Inflammatory macrophage treated with lipopolysaccharide for 4 hours (primary cell): Measurements from ENCODE around the gene RAD9A.

ENCODE experiments used
- DNase-seq: peaks from one replicate; pipeline ENCODE4 v3.0.0-alpha.2; 2020

The RAD9A gene

GRCh38 chr11:67357831-67358670 lies 33.7 kb upstream of the RAD9A start:
- no peak for DNase-seq

GRCh38 chr11:67364169-67364568 lies 27.6 kb upstream of the RAD9A start:
- DNase-seq: no peak

- DNase-seq: no peak
Observed at GRCh38 chr11:67364783-67365722, 26.7 kb upstream of the RAD9A start.

- no peak for DNase-seq
Observed at GRCh38 chr11:67365736-67366444, 25.9 kb upstream of the RAD9A start.

GRCh38 chr11:67366546-67366945 lies 25.2 kb upstream of the RAD9A start:
- DNase-seq: no peak

GRCh38 chr11:67366961-67367760 lies 24.6 kb upstream of the RAD9A start:
- DNase-seq: no peak

- no peak for DNase-seq
Observed at GRCh38 chr11:67367761-67368227, 24.0 kb upstream of the RAD9A start.

- DNase-seq: no peak
Observed at GRCh38 chr11:67368621-67369020, 23.2 kb upstream of the RAD9A start.

- DNase-seq: no peak
Observed at GRCh38 chr11:67369275-67369674, 22.5 kb upstream of the RAD9A start.

GRCh38 chr11:67369801-67370284 lies 21.9 kb upstream of the RAD9A start:
- no peak for DNase-seq

GRCh38 chr11:67370351-67371076 lies 21.3 kb upstream of the RAD9A start:
- no peak for DNase-seq

GRCh38 chr11:67371189-67371910 lies 20.4 kb upstream of the RAD9A start:
- peak; percentile 73 for DNase-seq

GRCh38 chr11:67371911-67372320 lies 19.9 kb upstream of the RAD9A start:
- DNase-seq: no peak

- no peak for DNase-seq
Observed at GRCh38 chr11:67372321-67372992, 19.3 kb upstream of the RAD9A start.

- DNase-seq: peak; percentile 52
Observed at GRCh38 chr11:67372993-67373647, 18.7 kb upstream of the RAD9A start, which contains the start of gene CLCF1. CLCF1 (minus strand) TSS chr11:67373598; CDS start chr11:67373539, 59 bp downstream.

GRCh38 chr11:67373648-67374570 lies 17.9 kb upstream of the RAD9A start:
- peak; percentile 95 for DNase-seq

- no peak for DNase-seq
Observed at GRCh38 chr11:67374571-67375281, 17.1 kb upstream of the RAD9A start.
